ELF-1 (cell line): Measurements from ENCODE around the gene ITGB5.

Experiments
- DNase-seq: peaks from one replicate; pipeline ENCODE4 v3.0.0-alpha.2; 2016; ENCODE audit warnings: low read depth, low spot score

Gene ITGB5

DNA sequence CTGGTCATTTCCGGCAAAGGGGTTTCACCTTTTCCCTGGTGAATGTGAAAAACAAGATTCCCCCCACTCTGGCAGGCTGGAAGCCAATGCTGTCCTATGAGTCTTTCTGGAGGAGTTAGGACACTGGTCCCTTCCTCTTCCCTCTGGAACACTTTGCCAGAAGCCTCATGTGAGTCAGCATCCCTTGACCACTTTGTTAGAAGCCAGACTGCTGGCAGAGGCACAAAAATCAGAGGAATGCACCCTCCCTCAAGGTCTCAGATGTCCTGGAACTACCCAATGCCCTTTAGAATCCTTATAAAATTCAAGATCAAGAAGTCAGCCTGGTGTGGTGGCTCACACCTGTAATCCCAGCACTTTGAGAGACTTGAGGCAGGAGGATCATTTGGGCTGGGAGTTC lies 26.6 kb downstream of the ITGB5 start:
- peak; percentile 53 for DNase-seq

GRCh38 chr3:124859025-124859424 lies 28.1 kb downstream of the ITGB5 start:
- peak; percentile 35 for DNase-seq

- DNase-seq = no peak
These were observed 28.9 kb downstream of the ITGB5 start for GRCh38 chr3:124858275-124858674.

DNA sequence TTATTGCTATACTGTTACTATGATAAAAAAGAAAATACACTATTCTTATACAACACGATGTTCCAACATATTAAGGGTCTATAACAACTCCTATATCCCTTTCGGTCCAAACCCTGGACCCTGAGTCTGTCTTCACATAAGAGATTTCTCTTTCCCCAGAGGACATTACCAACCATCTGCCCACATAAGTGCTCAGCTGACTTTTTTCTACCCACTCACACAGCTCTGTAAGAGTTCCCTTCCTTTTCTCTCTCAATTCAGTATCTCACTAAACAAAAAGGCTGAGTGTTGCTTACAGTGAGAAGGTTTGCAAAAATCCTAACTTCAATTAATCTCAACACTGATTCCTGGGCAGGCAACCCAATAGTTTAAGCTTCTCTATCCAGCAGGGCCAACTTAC lies 30.5 kb downstream of the ITGB5 start:
- DNase-seq = no peak

- DNase-seq = no peak
These were observed 33.2 kb downstream of the ITGB5 start for GRCh38 chr3:124854009-124854408.

GRCh38 chr3:124853446-124853845 lies 33.7 kb downstream of the ITGB5 start:
- no peak for DNase-seq

DNA sequence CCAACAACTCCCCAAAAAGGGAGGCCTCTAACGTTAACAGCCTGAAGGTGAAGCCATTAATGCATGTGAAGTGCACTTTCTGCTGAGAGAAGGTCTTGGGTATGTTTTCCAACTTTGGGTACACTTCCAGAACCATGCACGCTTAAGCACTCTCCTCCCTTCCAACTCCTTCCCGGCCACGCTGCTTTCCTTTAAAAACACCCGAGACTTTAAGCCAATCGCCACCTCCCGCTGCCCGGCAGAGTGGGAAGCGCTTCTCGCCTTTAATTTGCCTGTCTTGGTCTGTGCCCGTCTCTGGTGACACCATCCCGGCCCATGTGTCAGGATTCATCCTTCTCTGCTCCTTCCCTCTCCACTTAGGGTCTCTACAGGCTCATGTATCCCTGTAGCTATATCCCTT lies 35.3 kb downstream of the ITGB5 start:
- DNase-seq = no peak

- DNase-seq = no peak
These were observed 36.0 kb downstream of the ITGB5 start for GRCh38 chr3:124851136-124851535.

DNA sequence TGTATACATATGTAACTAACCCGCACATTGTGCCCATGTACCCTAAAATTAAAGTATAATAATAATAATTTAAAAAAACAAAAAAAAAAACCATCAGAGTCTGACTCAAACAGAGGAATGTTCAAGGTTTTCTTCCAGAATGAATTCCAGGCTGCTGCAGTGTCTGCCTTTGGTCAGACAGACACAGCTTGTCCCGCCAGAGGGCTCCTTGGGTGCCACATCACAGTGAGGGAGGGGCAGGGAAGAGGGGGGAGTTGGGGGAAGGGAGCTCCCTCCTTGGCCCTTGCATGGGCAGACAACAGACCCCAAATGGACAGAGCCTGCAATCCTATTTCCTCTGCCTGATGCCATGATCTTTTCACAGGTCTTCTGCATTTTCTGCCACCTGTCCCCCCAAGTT lies 36.5 kb downstream of the ITGB5 start:
- DNase-seq = no peak

- no peak for DNase-seq
These were observed 37.0 kb downstream of the ITGB5 start for GRCh38 chr3:124850212-124850611.

- DNase-seq = no peak
These were observed 38.9 kb downstream of the ITGB5 start for GRCh38 chr3:124848300-124848699.

GRCh38 chr3:124847863-124848262 lies 39.3 kb downstream of the ITGB5 start:
- no peak for DNase-seq

DNA sequence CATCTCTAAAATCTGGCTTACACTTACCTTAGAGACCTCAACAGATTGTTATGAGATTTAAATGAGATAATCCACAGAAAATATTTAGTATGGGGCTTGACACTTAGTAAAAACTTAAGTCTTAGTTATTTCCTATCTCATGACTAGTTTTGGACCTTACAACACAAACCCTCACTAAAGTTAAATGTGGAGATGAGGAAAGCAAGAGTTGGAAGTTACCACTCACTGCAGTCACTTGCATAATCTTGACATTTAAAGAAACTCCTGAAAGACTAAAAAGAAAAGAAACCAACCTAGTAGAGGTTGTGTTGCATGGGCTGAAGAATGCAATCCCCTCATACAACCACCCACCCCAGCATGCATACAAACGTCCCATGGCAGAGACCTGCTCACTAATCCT lies 40.1 kb downstream of the ITGB5 start:
- DNase-seq = no peak

- DNase-seq = no peak
These were observed 41.0 kb downstream of the ITGB5 start for GRCh38 chr3:124846189-124846588.

- DNase-seq = no peak
These were observed 41.8 kb downstream of the ITGB5 start for GRCh38 chr3:124845406-124845805.

DNA sequence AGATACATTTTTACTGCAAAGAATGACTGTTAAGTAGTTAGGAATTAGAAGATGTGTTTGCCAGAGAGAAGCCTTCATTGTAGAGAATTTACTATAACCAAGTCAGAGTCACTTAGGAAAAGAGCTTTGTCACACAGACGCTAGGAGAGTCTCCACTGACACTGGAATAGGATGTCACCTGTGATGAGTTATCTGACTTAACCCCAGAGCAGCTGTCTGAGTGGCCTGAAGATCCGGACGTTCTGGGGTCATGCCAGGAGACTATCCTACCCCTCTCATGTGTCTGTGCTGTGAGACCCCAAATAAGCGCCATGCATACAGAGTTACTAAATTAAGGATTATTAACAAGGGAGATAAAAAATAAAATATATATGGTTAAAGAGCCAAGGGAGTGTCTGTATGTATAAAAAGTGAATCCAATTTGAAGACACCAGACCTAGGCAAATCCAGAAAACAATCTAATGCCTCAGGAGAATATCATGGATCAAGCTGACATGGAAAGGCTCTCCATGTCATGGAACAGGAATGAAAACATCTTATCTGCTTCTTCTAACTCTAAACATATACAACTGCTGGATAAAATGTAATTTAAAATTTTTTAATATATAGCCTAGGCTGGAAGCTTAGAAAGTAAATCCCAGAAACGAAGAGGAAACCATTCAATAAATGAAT lies 43.5 kb downstream of the ITGB5 start:
- no peak for DNase-seq

DNA sequence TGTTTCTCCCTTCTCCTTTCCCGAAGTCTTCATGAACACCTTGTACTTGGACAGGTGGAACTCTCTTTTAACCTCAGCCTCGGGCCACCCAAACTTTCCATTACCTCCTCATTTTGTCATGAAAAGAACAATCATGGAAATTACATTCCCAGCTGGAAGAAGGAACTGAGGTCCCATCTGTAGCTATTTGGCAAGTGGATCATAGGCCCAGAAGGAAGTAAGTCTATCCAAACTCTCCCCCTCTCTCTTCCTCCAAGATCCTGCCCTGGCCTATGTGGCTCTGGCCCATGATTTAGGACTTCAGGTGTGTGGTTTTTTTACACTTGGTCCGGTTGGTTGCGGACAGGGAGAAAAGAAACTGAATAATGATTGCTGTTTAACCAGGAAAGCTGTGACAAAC lies 44.1 kb downstream of the ITGB5 start:
- DNase-seq = no peak

DNA sequence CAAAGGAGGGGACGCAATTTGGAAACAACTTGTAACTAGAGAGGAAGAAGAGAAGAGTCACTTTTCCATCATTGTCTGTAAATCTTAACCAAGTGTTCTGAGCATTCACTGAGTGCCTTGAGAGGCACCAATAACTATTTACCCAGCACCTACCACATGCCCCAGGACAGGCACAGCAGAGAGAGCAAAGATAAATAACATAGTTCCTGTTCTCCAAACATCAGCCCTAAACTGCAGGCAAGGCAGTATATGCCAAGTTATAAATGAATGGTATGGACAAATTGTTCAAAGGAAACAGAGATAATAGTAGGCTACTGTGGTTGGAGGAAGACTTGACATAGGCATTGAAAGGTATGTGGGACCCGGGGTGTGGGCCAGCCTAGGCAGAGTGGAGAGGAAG lies 45.6 kb downstream of the ITGB5 start:
- no peak for DNase-seq

GRCh38 chr3:124840331-124840730 lies 46.8 kb downstream of the ITGB5 start:
- no peak for DNase-seq

- DNase-seq = no peak
These were observed 47.3 kb downstream of the ITGB5 start for GRCh38 chr3:124839896-124840295.

GRCh38 chr3:124838963-124839362 lies 48.2 kb downstream of the ITGB5 start:
- no peak for DNase-seq

- DNase-seq = peak; percentile 93
These were observed 49.4 kb downstream of the ITGB5 start for GRCh38 chr3:124837730-124838186.

DNA sequence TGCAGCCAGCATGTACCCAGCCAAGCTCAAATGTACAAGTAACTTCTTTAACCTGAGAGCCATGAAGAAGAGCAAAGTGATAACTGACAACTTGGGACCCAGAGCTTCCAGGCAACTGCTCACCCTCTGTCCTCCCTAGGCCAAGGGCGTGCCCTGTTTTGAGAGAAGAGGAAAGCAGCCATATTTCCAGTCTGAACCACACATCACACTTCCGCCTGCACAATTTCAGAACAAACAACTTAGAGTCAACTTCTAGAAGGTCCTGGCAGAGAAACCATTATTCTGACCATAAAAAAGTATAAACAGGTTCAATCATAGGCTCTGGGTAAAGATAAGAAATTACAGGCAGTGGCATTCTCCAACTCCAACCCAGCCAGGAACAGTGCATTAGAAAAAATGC lies 50.1 kb downstream of the ITGB5 start:
- DNase-seq = no peak

- DNase-seq = no peak
These were observed 50.7 kb downstream of the ITGB5 start for GRCh38 chr3:124836448-124836847.
